Loucy (cell line): ENCODE measurements around the gene TUBA1C.

Source experiments
- CTCF ChIP-seq: fragments of 200-600 bp; sonication (generic); conservative IDR thresholded peaks from 2 replicates; pipeline ENCODE4 v1.5.1; 2014; ENCODE audit warnings: mild to moderate bottlenecking, antibody characterized with exemption, low read length
- EZH2phosphoT487 ChIP-seq: fragments of 200-600 bp; IDR thresholded peaks from 2 replicates; pipeline ENCODE4 v1.6.1; 2018; ENCODE audit warnings: antibody characterized with exemption, mild to moderate bottlenecking, moderate library complexity, borderline replicate concordance

GRCh38 chr12:49284672-49285071, 19.8 kb downstream of the TUBA1C start:
- TF ChIP-seq CTCF (no peak), EZH2phosphoT487 (no peak)
